HG03520 (cell line): ENCODE measurements around the gene SLC45A3.

Source experiments
- ATAC-seq: cut with Tn5 transposase; IDR thresholded peaks from one replicate; pipeline ENCODE4 v1.9.1; 2021; ENCODE audit warnings: mild to moderate bottlenecking, moderate library complexity; ENCODE audit not compliant: unreplicated experiment

The SLC45A3 gene

GRCh38 chr1:205701420-205701819 lies 21.1 kb upstream of the SLC45A3 start:
- no peak for ATAC-seq

- no peak for ATAC-seq
These were observed 20.6 kb upstream of the SLC45A3 start for GRCh38 chr1:205700865-205701401.

GRCh38 chr1:205699416-205699815 lies 19.1 kb upstream of the SLC45A3 start:
- ATAC-seq: no peak

DNA sequence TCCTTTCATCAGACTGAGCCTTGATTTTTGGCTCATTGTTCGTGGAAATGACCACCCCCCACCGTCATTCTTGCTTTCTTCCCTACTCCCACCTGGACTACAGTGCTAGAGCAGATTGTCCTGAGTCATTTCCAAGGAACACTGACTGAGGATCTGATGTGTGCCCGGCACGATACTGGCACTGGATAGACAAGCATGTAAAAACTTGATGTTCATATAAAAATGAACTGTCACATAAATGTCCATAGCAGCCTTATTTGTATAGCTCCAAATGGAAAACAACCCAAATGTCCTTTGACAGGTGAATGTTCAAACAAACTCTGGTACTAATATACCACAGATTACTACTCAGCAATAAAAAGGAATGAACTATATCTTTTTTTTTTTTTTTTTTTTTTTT lies 18.6 kb upstream of the SLC45A3 start:
- no peak for ATAC-seq

GRCh38 chr1:205693421-205693991 lies 13.2 kb upstream of the SLC45A3 start:
- ATAC-seq: no peak

GRCh38 chr1:205692423-205692822 lies 12.1 kb upstream of the SLC45A3 start:
- no peak for ATAC-seq

- no peak for ATAC-seq
These were observed 9.9 kb upstream of the SLC45A3 start for GRCh38 chr1:205690122-205690756.

- no peak for ATAC-seq
These were observed 9.2 kb upstream of the SLC45A3 start for GRCh38 chr1:205689479-205689878.

GRCh38 chr1:205688171-205689080 lies 8.1 kb upstream of the SLC45A3 start:
- ATAC-seq: no peak

DNA sequence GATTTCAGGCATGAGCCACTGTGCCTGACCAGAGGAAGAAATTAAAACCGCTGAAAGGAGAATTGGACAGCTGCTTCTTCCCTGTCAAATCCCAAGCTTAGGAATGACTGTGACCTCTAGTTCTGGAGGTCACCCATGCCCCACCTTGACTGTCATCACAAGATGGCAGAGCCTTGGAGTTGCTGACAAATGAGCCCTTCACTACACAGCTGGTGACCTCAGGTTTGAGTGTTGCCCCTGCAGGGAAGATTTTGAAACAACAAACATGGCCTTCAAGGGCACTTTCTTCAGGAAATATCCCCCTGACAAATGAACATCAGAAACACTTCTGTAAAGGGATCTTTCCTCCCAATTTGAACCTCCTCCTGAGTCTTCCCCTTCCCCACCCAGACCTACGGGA lies 6.9 kb upstream of the SLC45A3 start:
- ATAC-seq: no peak

GRCh38 chr1:205681364-205681763 lies 1.1 kb upstream of the SLC45A3 start:
- ATAC-seq: no peak

DNA sequence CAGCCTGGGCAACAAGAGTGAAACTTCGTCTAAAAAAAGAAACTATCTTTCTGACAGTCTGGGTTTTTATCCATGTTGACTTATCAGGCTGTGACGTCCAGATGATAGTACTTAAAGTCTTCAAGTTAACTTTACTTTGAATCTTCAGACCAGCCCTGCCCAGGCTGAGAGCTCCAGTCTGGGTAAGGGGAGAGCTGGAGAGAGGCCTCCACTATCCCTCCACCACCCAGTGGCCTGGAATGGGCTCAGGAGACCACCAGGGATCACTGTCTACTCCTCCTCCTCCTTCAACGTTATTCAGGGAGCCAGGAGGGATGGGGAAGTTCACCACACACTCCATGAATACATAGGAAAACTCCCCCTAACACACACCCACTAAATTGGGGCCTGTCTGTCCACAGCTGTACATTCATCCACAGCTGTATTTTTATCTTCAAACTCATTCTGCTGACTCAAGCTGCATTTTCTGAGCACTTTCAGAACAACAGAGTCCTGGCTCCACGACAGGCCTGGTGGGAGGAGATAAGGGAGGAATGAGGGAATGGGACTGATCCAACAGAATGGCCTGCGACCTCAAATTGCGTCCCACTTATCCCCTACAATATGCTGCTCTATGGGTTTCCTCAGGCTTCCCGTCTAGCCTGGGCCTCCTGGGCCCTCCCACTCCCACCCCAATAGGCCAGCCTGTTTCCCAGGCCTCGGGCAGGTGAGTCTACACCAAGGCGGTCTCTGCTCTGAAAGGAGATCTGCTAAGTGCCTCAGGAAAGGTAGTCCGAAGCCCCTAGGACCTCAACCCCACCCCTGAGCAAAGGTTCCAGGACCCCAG lies 1.8 kb downstream of the SLC45A3 start:
- no peak for ATAC-seq

DNA sequence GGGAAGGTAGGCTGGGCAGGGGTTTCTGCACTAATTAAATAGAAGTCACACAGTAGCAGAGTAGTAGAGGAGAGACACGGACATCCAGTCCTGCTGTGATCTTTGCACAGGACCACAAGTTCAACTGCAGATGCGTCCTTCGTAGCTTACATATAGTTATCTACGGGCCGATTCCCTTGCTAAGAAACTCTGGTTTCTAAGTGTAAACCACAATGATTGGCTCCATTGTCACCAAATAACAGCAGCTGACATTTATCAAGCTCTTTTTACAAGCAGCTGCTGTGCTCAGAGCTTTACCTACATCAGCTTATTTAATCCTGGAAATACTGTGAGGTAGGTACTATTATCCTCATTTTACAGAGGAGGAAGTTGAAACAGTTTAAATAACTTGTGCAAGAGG lies 3.1 kb downstream of the SLC45A3 start:
- no peak for ATAC-seq

GRCh38 chr1:205676597-205676996 lies 3.7 kb downstream of the SLC45A3 start:
- no peak for ATAC-seq

GRCh38 chr1:205676002-205676401 lies 4.3 kb downstream of the SLC45A3 start:
- no peak for ATAC-seq

GRCh38 chr1:205675247-205675646 lies 5.1 kb downstream of the SLC45A3 start:
- ATAC-seq: no peak

- ATAC-seq: no peak
These were observed 7.3 kb downstream of the SLC45A3 start for GRCh38 chr1:205672970-205673369.

GRCh38 chr1:205672395-205672889 lies 7.9 kb downstream of the SLC45A3 start:
- no peak for ATAC-seq

GRCh38 chr1:205670611-205671430 lies 9.5 kb downstream of the SLC45A3 start:
- ATAC-seq: no peak

- ATAC-seq: no peak
These were observed 10.2 kb downstream of the SLC45A3 start for GRCh38 chr1:205670150-205670446.
